HEK293 (cell line): Measurements from ENCODE around the gene C1orf52.

Experiments
- HOXA7 ChIP-seq: sonication (generic); formaldehyde crosslinking; IDR thresholded peaks from 2 replicates; pipeline ENCODE4 v1.8.1; 2022; ENCODE audit warnings: missing genetic modification reagents, borderline replicate concordance
- KLF9 ChIP-seq: fragments of 450-650 bp; formaldehyde crosslinking; IDR thresholded peaks from 2 replicates; pipeline ENCODE4 v1.5.1; 2016; ENCODE audit warnings: missing biosample characterization, missing genetic modification characterization, low read depth
- REPIN1 ChIP-seq: fragments of 450-650 bp; formaldehyde crosslinking; IDR thresholded peaks from 2 replicates; pipeline ENCODE4 v1.5.1; 2017; ENCODE audit warnings: missing biosample characterization, missing genetic modification characterization, low read depth
- SCRT1 ChIP-seq: fragments of 450-650 bp; formaldehyde crosslinking; IDR thresholded peaks from 2 replicates; pipeline ENCODE4 v1.5.1; 2016; ENCODE audit warnings: missing biosample characterization, missing genetic modification characterization, borderline replicate concordance
- SETDB1 ChIP-seq: IDR thresholded peaks from one replicate; pipeline ENCODE4 v1.6.1; 2017; ENCODE audit warnings: mild to moderate bottlenecking, low read length, moderate library complexity, mixed read lengths; ENCODE audit not compliant: insufficient read length
- ZFP3 ChIP-seq: fragments of 450-650 bp; formaldehyde crosslinking; IDR thresholded peaks from 2 replicates; pipeline ENCODE4 v1.5.1; 2016; ENCODE audit warnings: low read depth, missing biosample characterization, missing genetic modification characterization
- ZNF155 ChIP-seq: fragments of 450-650 bp; formaldehyde crosslinking; IDR thresholded peaks from 2 replicates; pipeline ENCODE4 v1.5.1; 2016; ENCODE audit warnings: missing biosample characterization, missing genetic modification characterization
- ZNF19 ChIP-seq: fragments of 450-650 bp; formaldehyde crosslinking; IDR thresholded peaks from 2 replicates; pipeline ENCODE4; 2016; ENCODE audit warnings: missing biosample characterization, missing genetic modification characterization, low read depth
- ZNF2 ChIP-seq: fragments of 450-650 bp; formaldehyde crosslinking; IDR thresholded peaks from 2 replicates; pipeline ENCODE4 v1.5.1; 2016; ENCODE audit warnings: missing biosample characterization, missing genetic modification characterization
- ZNF214 ChIP-seq: fragments of 450-650 bp; formaldehyde crosslinking; IDR thresholded peaks from 2 replicates; pipeline ENCODE4 v1.5.1; 2017; ENCODE audit warnings: missing biosample characterization, mild to moderate bottlenecking, missing genetic modification characterization, borderline replicate concordance
- ZNF239 ChIP-seq: fragments of 450-650 bp; formaldehyde crosslinking; IDR thresholded peaks from 2 replicates; pipeline ENCODE4 v1.5.1; 2016; ENCODE audit warnings: missing biosample characterization, missing genetic modification characterization
- ZNF302 ChIP-seq: fragments of 450-650 bp; formaldehyde crosslinking; IDR thresholded peaks from 2 replicates; pipeline ENCODE4 v1.5.1; 2016; ENCODE audit warnings: missing biosample characterization, missing genetic modification characterization, low read depth
- ZNF677 ChIP-seq: fragments of 450-650 bp; IDR thresholded peaks from 2 replicates; pipeline ENCODE4 v1.5.0; 2018; ENCODE audit warnings: missing biosample characterization, mild to moderate bottlenecking, missing genetic modification characterization, moderate library complexity
- ZNF777 ChIP-seq: fragments of 450-650 bp; formaldehyde crosslinking; IDR thresholded peaks from 2 replicates; pipeline ENCODE4 v1.5.1; 2017; ENCODE audit warnings: missing biosample characterization, missing genetic modification characterization, borderline replicate concordance
- ZSCAN30 ChIP-seq: fragments of 450-650 bp; IDR thresholded peaks from 2 replicates; pipeline ENCODE4 v1.5.1; 2018; ENCODE audit warnings: missing biosample characterization, mild to moderate bottlenecking, missing genetic modification characterization, moderate library complexity
- TF ChIP-seq, protein P1 (sequence below): fragments of 450-650 bp; formaldehyde crosslinking; IDR thresholded peaks from 2 replicates; pipeline ENCODE4 v1.5.1; 2016; ENCODE audit warnings: missing biosample characterization, missing genetic modification characterization
- TF ChIP-seq, protein P2 (sequence below): fragments of 450-650 bp; formaldehyde crosslinking; IDR thresholded peaks from 2 replicates; pipeline ENCODE4 v1.5.1; 2016; ENCODE audit warnings: missing biosample characterization, missing genetic modification characterization
- TF ChIP-seq, protein P3 (sequence below): fragments of 450-650 bp; formaldehyde crosslinking; IDR thresholded peaks from 2 replicates; pipeline ENCODE4 v1.5.1; 2016; ENCODE audit warnings: missing biosample characterization, missing genetic modification characterization
- TF ChIP-seq, protein P4 (sequence below): fragments of 450-650 bp; formaldehyde crosslinking; IDR thresholded peaks from 2 replicates; pipeline ENCODE4 v1.5.1; 2016; ENCODE audit warnings: missing biosample characterization, missing genetic modification characterization
- TF ChIP-seq, protein P5 (sequence below): fragments of 450-650 bp; formaldehyde crosslinking; IDR thresholded peaks from 2 replicates; pipeline ENCODE4 v1.5.1; 2017; ENCODE audit warnings: missing biosample characterization, missing genetic modification characterization
- TF ChIP-seq, protein P6 (sequence below): fragments of 450-650 bp; formaldehyde crosslinking; IDR thresholded peaks from 2 replicates; pipeline ENCODE4 v1.5.1; 2016; ENCODE audit warnings: missing biosample characterization, missing genetic modification characterization
- TF ChIP-seq, protein P7 (sequence below): fragments of 450-650 bp; formaldehyde crosslinking; IDR thresholded peaks from 2 replicates; pipeline ENCODE4 v1.5.1; 2016; ENCODE audit warnings: missing biosample characterization, missing genetic modification characterization

The C1orf52 gene

DNA sequence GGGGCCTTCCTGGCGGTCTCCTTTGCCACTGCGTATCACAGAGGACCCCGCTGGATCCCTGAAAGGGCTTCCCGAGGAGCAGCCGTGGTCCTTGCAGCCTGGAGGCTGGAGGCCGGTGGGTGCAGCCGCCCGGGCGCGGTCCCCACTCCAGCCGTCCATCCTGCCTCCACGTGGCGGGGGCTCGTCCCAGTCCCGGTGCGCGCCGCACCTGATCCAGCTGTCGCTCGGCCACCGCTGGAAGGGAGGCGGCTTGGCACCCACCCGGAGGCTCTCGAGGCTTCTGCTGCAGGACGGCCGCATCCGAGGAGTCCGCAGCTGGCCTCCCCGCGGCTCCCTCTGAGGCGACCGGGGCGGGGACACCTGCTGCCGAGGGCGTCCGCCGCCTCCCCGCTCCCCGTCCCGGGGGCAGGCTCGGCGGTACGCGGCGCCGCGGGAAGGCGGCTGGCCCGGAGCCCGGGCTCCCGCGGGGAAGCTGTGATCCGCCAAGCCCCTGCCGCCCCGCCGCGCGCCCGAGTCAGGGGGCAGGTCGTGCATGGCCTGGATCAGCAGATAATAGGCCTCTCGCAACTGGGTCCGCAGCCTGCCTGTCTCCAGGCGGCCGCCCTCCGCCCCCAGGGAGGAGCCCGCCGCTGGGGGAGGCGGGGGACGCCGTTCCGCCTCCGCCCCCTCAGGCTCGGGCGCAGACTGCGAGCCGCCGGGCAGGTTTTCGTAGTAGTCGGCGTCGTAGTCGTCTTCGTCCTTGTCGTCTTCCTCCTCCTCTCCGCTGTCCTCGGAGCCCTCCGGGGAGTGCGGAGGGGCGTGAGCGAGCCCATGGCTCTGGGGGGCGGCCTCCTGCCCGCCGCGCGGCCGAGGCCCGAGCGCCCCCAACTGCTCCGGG, 58.8 kb downstream of the C1orf52 start, which contains the start of gene SYDE2 (continued):
- TF ChIP-seq, protein P1, sequence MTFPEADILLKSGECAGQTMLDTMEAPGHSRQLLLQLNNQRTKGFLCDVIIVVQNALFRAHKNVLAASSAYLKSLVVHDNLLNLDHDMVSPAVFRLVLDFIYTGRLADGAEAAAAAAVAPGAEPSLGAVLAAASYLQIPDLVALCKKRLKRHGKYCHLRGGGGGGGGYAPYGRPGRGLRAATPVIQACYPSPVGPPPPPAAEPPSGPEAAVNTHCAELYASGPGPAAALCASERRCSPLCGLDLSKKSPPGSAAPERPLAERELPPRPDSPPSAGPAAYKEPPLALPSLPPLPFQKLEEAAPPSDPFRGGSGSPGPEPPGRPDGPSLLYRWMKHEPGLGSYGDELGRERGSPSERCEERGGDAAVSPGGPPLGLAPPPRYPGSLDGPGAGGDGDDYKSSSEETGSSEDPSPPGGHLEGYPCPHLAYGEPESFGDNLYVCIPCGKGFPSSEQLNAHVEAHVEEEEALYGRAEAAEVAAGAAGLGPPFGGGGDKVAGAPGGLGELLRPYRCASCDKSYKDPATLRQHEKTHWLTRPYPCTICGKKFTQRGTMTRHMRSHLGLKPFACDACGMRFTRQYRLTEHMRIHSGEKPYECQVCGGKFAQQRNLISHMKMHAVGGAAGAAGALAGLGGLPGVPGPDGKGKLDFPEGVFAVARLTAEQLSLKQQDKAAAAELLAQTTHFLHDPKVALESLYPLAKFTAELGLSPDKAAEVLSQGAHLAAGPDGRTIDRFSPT (tag by site-specific recombination), result peak; percentile 20; the same call in 1 of the 2 replicates
- TF ChIP-seq SCRT1 (tag by site-specific recombination), result no peak
- no peak for TF ChIP-seq SETDB1
- peak; percentile 80 for TF ChIP-seq KLF9 (tag by site-specific recombination)
- TF ChIP-seq, protein P2, sequence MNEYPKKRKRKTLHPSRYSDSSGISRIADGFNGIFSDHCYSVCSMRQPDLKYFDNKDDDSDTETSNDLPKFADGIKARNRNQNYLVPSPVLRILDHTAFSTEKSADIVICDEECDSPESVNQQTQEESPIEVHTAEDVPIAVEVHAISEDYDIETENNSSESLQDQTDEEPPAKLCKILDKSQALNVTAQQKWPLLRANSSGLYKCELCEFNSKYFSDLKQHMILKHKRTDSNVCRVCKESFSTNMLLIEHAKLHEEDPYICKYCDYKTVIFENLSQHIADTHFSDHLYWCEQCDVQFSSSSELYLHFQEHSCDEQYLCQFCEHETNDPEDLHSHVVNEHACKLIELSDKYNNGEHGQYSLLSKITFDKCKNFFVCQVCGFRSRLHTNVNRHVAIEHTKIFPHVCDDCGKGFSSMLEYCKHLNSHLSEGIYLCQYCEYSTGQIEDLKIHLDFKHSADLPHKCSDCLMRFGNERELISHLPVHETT (tag by site-specific recombination), result no peak
- TF ChIP-seq, protein P3, sequence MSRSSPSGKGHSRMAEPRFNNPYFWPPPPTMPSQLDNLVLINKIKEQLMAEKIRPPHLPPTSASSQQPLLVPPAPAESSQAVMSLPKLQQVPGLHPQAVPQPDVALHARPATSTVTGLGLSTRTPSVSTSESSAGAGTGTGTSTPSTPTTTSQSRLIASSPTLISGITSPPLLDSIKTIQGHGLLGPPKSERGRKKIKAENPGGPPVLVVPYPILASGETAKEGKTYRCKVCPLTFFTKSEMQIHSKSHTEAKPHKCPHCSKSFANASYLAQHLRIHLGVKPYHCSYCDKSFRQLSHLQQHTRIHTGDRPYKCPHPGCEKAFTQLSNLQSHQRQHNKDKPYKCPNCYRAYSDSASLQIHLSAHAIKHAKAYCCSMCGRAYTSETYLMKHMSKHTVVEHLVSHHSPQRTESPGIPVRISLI, result no peak
- no peak for TF ChIP-seq ZFP3
- no peak for TF ChIP-seq ZNF19
- TF ChIP-seq REPIN1 (tag by site-specific recombination), result no peak
- TF ChIP-seq ZNF155, result no peak
- TF ChIP-seq ZNF302, result no peak
- peak; percentile 78; the same call in 1 of the 2 replicates for TF ChIP-seq ZNF777
- TF ChIP-seq ZNF214, result no peak
- TF ChIP-seq, protein P4, sequence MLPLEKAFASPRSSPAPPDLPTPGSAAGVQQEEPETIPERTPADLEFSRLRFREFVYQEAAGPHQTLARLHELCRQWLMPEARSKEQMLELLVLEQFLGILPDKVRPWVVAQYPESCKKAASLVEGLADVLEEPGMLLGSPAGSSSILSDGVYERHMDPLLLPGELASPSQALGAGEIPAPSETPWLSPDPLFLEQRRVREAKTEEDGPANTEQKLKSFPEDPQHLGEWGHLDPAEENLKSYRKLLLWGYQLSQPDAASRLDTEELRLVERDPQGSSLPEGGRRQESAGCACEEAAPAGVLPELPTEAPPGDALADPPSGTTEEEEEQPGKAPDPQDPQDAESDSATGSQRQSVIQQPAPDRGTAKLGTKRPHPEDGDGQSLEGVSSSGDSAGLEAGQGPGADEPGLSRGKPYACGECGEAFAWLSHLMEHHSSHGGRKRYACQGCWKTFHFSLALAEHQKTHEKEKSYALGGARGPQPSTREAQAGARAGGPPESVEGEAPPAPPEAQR (tag by site-specific recombination), result no peak
- TF ChIP-seq HOXA7 (CRISPR knock-in tag), result no peak
- TF ChIP-seq, protein P5, sequence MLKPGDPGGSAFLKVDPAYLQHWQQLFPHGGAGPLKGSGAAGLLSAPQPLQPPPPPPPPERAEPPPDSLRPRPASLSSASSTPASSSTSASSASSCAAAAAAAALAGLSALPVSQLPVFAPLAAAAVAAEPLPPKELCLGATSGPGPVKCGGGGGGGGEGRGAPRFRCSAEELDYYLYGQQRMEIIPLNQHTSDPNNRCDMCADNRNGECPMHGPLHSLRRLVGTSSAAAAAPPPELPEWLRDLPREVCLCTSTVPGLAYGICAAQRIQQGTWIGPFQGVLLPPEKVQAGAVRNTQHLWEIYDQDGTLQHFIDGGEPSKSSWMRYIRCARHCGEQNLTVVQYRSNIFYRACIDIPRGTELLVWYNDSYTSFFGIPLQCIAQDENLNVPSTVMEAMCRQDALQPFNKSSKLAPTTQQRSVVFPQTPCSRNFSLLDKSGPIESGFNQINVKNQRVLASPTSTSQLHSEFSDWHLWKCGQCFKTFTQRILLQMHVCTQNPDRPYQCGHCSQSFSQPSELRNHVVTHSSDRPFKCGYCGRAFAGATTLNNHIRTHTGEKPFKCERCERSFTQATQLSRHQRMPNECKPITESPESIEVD, result 0 out of 2 replicates have a peak, but pooled peaks have one; percentile 14
- TF ChIP-seq ZNF677 (tag by site-specific recombination), result 0 out of 2 replicates have a peak, but pooled peaks have one; percentile 21
- TF ChIP-seq ZNF2 (tag by site-specific recombination), result no peak; the same call in 1 of the 2 replicates
- peak; percentile 81; the same call in 1 of the 2 replicates for TF ChIP-seq ZSCAN30 (tag by site-specific recombination)
- TF ChIP-seq, protein P6, sequence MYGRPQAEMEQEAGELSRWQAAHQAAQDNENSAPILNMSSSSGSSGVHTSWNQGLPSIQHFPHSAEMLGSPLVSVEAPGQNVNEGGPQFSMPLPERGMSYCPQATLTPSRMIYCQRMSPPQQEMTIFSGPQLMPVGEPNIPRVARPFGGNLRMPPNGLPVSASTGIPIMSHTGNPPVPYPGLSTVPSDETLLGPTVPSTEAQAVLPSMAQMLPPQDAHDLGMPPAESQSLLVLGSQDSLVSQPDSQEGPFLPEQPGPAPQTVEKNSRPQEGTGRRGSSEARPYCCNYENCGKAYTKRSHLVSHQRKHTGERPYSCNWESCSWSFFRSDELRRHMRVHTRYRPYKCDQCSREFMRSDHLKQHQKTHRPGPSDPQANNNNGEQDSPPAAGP (tag by site-specific recombination), result no peak; the same call in 1 of the 2 replicates
- TF ChIP-seq ZNF239 (tag by site-specific recombination), result no peak
- TF ChIP-seq, protein P7, sequence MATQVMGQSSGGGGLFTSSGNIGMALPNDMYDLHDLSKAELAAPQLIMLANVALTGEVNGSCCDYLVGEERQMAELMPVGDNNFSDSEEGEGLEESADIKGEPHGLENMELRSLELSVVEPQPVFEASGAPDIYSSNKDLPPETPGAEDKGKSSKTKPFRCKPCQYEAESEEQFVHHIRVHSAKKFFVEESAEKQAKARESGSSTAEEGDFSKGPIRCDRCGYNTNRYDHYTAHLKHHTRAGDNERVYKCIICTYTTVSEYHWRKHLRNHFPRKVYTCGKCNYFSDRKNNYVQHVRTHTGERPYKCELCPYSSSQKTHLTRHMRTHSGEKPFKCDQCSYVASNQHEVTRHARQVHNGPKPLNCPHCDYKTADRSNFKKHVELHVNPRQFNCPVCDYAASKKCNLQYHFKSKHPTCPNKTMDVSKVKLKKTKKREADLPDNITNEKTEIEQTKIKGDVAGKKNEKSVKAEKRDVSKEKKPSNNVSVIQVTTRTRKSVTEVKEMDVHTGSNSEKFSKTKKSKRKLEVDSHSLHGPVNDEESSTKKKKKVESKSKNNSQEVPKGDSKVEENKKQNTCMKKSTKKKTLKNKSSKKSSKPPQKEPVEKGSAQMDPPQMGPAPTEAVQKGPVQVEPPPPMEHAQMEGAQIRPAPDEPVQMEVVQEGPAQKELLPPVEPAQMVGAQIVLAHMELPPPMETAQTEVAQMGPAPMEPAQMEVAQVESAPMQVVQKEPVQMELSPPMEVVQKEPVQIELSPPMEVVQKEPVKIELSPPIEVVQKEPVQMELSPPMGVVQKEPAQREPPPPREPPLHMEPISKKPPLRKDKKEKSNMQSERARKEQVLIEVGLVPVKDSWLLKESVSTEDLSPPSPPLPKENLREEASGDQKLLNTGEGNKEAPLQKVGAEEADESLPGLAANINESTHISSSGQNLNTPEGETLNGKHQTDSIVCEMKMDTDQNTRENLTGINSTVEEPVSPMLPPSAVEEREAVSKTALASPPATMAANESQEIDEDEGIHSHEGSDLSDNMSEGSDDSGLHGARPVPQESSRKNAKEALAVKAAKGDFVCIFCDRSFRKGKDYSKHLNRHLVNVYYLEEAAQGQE (tag by site-specific recombination), result no peak
